IMR-90 (cell line): ENCODE data around the gene ABCA3. TPM values are rescaled to one million over a fixed set of nuclear protein-coding genes. Genes with fewer than 3 reads are reported as not detected.

Experiments
- ATAC-seq: fragments of 200-7000 bp; cut with Tn5 transposase; 2 replicates; pipeline ENCODE4 v1.9.1; 2020; ENCODE audit warnings: low read depth, mild to moderate bottlenecking, moderate library complexity
- BruUV-seq: library from RNA; stranded (reverse); fragments of 400-500 nt; replicated peaks from 2 replicates; lab custom pipeline; 2021; lab: Mats Ljungman, UMichigan
- CTCF ChIA-PET: fragments of 300-600 bp; formaldehyde crosslinking; extraction: SDS; loops from one replicate; lab custom pipeline; 2021; ENCODE audit warnings: antibody characterized with exemption; lab: Yijun Ruan, JAX
- POLR2A ChIA-PET: fragments of 300-600 bp; sonication (Branson Sonifier 250); formaldehyde crosslinking; loops from one replicate; lab custom pipeline; 2022; ENCODE audit warnings: antibody characterized with exemption; ENCODE audit not compliant: unreplicated experiment; lab: Charles Lee
- DNase-seq: peaks from one replicate; pipeline ENCODE4 v3.0.0; 2013
- H2AFZ ChIP-seq: replicated peaks from 2 replicates; pipeline ENCODE3; 2013; ENCODE audit warnings: low read length, mild to moderate bottlenecking; ENCODE audit not compliant: poor library complexity
- H2AK5ac ChIP-seq: 2 replicates; pipeline ENCODE4 v1.6.1; 2013; ENCODE audit warnings: low read depth, low read length, inconsistent platforms
- H2AK9ac ChIP-seq: replicated peaks from 2 replicates; pipeline ENCODE3; 2013; ENCODE audit warnings: mild to moderate bottlenecking, low read depth, low read length, moderate library complexity; ENCODE audit not compliant: poor library complexity
- H2BK120ac ChIP-seq: 2 replicates; pipeline ENCODE4 v1.6.1; 2013; ENCODE audit warnings: low read depth, low read length, inconsistent platforms
- H2BK15ac ChIP-seq: 3 replicates; pipeline ENCODE4 v1.6.1; 2013; ENCODE audit warnings: low read depth, low read length, inconsistent platforms
- H2BK20ac ChIP-seq: 2 replicates; pipeline ENCODE4 v1.6.1; 2013; ENCODE audit warnings: low read depth, mild to moderate bottlenecking, inconsistent platforms, low read length, moderate library complexity
- H2BK5ac ChIP-seq: 2 replicates; pipeline ENCODE4 v1.6.1; 2013; ENCODE audit warnings: mild to moderate bottlenecking, low read depth, low read length, inconsistent platforms; ENCODE audit not compliant: poor library complexity, severe bottlenecking
- H3K14ac ChIP-seq: replicated peaks from 2 replicates; pipeline ENCODE4 v1.6.1; 2013; ENCODE audit warnings: low read depth, low read length, inconsistent platforms
- H3K18ac ChIP-seq: 2 replicates; pipeline ENCODE4 v1.6.1; 2013; ENCODE audit warnings: low read depth, low read length, control low read depth
- H3K23ac ChIP-seq: 2 replicates; pipeline ENCODE4 v1.6.1; 2013; ENCODE audit warnings: low read depth, low read length, inconsistent platforms
- H3K27ac ChIP-seq: 2 replicates; pipeline ENCODE4 v1.5.1; 2013; ENCODE audit warnings: mild to moderate bottlenecking, control low read depth, low read length; ENCODE audit not compliant: insufficient read depth
- H3K27me3 ChIP-seq: 2 replicates; pipeline ENCODE4 v1.6.1; 2013; ENCODE audit warnings: low read length; ENCODE audit not compliant: control insufficient read depth, insufficient read depth
- H3K36me3 ChIP-seq: 2 replicates; pipeline ENCODE4 v1.6.1; 2013; ENCODE audit warnings: low read length, mixed read lengths; ENCODE audit not compliant: control insufficient read depth, insufficient read depth
- H3K4ac ChIP-seq: 2 replicates; pipeline ENCODE4 v1.6.1; 2013; ENCODE audit warnings: low read depth, low read length, inconsistent platforms
- H3K4me1 ChIP-seq: 2 replicates; pipeline ENCODE4 v1.6.1; 2013; ENCODE audit warnings: low read length, mixed read lengths; ENCODE audit not compliant: control insufficient read depth, insufficient read depth
- H3K4me2 ChIP-seq: 2 replicates; pipeline ENCODE4 v1.6.1; 2013; ENCODE audit warnings: low read depth, mild to moderate bottlenecking, control low read depth, low read length, moderate library complexity
- H3K4me3 ChIP-seq: 2 replicates; pipeline ENCODE4 v1.5.1; 2013; ENCODE audit warnings: low read depth, mild to moderate bottlenecking, control low read depth, low read length, moderate library complexity; ENCODE audit not compliant: insufficient read depth
- H3K56ac ChIP-seq: 2 replicates; pipeline ENCODE4 v1.6.1; 2013; ENCODE audit warnings: low read length, inconsistent platforms; ENCODE audit not compliant: insufficient read depth; ENCODE audit errors: extremely low read depth
- H3K79me1 ChIP-seq, 2 experiments: 2 replicates each; pipeline ENCODE4 v1.6.1; 2013; ENCODE audit warnings: low read length in 2 of 2, inconsistent platforms in 1 of 2, low read depth in 1 of 2
- H3K9ac ChIP-seq: 2 replicates; pipeline ENCODE4 v1.6.1; 2013; ENCODE audit warnings: low read depth, low read length, control low read depth
- H3K9me1 ChIP-seq: 2 replicates; pipeline ENCODE4 v1.6.1; 2013; ENCODE audit warnings: low read length, inconsistent platforms; ENCODE audit not compliant: insufficient read depth
- H3K9me3 ChIP-seq: 2 replicates; pipeline ENCODE4 v1.6.1; 2013; ENCODE audit warnings: low read length; ENCODE audit not compliant: control insufficient read depth, insufficient read depth
- H4K20me1 ChIP-seq: 2 replicates; pipeline ENCODE4 v1.6.1; 2013; ENCODE audit warnings: low read length, inconsistent platforms; ENCODE audit not compliant: insufficient read depth
- H4K5ac ChIP-seq: 2 replicates; pipeline ENCODE4 v1.6.1; 2013; ENCODE audit warnings: mild to moderate bottlenecking, low read depth, low read length, control low read depth
- H4K8ac ChIP-seq, 2 experiments: 2 replicates each; pipeline ENCODE4 v1.6.1; 2013; ENCODE audit warnings: low read depth in 2 of 2, low read length in 2 of 2, control low read depth in 1 of 2, inconsistent platforms in 1 of 2
- H4K91ac ChIP-seq: 2 replicates; pipeline ENCODE4 v1.6.1; 2013; ENCODE audit warnings: low read depth, low read length, inconsistent platforms; ENCODE audit not compliant: insufficient read depth
- CHD1 ChIP-seq: IDR thresholded peaks from 2 replicates; pipeline ENCODE4 v1.6.1; 2012; ENCODE audit warnings: low read depth, low read length, improper control_type of control experiment
- ELK1 ChIP-seq: fragments of 150-350 bp; IDR thresholded peaks from 2 replicates; pipeline ENCODE4 v1.6.1; 2016; ENCODE audit warnings: low read depth, mild to moderate bottlenecking, low read length, moderate library complexity, borderline replicate concordance
- FOS ChIP-seq: fragments of 150-350 bp; IDR thresholded peaks from 2 replicates; pipeline ENCODE4 v1.6.1; 2016; ENCODE audit warnings: low read depth, low read length
- MAFK ChIP-seq: IDR thresholded peaks from 2 replicates; pipeline ENCODE4 v1.6.1; 2012; ENCODE audit warnings: low read depth, low read length, improper control_type of control experiment
- MAZ ChIP-seq: IDR thresholded peaks from 2 replicates; pipeline ENCODE4 v1.6.1; 2012; ENCODE audit warnings: low read depth, mild to moderate bottlenecking, low read length, improper control_type of control experiment, moderate library complexity, borderline replicate concordance
- MXI1 ChIP-seq: IDR thresholded peaks from 2 replicates; pipeline ENCODE4 v1.6.1; 2012; ENCODE audit warnings: low read depth, mild to moderate bottlenecking, low read length, moderate library complexity, borderline replicate concordance
- POLR2A ChIP-seq: IDR thresholded peaks from 2 replicates; pipeline ENCODE4 v1.6.1; 2012; ENCODE audit warnings: mild to moderate bottlenecking, low read depth, low read length
- RAD21 ChIP-seq: IDR thresholded peaks from 2 replicates; pipeline ENCODE4 v1.6.1; 2012; ENCODE audit warnings: low read length, improper control_type of control experiment
- RFX5 ChIP-seq: IDR thresholded peaks from 2 replicates; pipeline ENCODE4 v1.8.0; 2012; ENCODE audit warnings: low read depth, mild to moderate bottlenecking, low read length, moderate library complexity
- SMC3 ChIP-seq: fragments of 150-350 bp; IDR thresholded peaks from 2 replicates; pipeline ENCODE4 v1.6.1; 2016; ENCODE audit warnings: low read depth, mild to moderate bottlenecking, antibody characterized with exemption, low read length, moderate library complexity
- USF2 ChIP-seq: fragments of 150-350 bp; IDR thresholded peaks from 2 replicates; pipeline ENCODE4 v1.6.1; 2017; ENCODE audit warnings: mild to moderate bottlenecking, antibody characterized with exemption, low read length, low read depth
- WGBS, 2 experiments: methylation state at CpG; one replicate each; pipeline versions ENCODE4 v1.1.5 to v1.1.7; 2013; ENCODE audit warnings: missing lambda C conversion rate in 2 of 2; ENCODE audit not compliant: insufficient read length in 1 of 2; ENCODE audit errors: extremely low coverage in 2 of 2; 5-methylcytosine and 5-hydroxymethylcytosine counted together
- dilution Hi-C: fragments of 300-500 bp; cut with HindIII; formaldehyde crosslinking; loops from one replicate; pipeline ENCODE4 v1.14.3; 2018; ENCODE audit warnings: low sequenced_read_pairs; ENCODE audit not compliant: unreplicated experiment
- in situ Hi-C: fragments of 300-500 bp; cut with MboI; formaldehyde crosslinking; loops from 3 replicates; pipeline ENCODE4 v1.14.3; 2019; ENCODE audit warnings: low sequenced_read_pairs, inconsistent platforms, mixed read lengths
- intact Hi-C: fragments of 100-400 bp; cut with micrococcal nuclease; formaldehyde crosslinking; loops from 2 replicates; pipeline ENCODE4 v1.10.0; 2022
- polyA plus RNA-seq, 3 experiments: library from polyadenylated mRNA; depleted of rRNA; stranded (reverse); fragments of >200 nt; gene quantifications; 2 replicates each; pipeline ENCODE4 v1.2.3, GENCODE V29; 2012; ENCODE audit warnings: low replicate concordance in 1 of 3
- total RNA-seq: library from RNA; depleted of rRNA; stranded (reverse); fragments of >200 nt; gene quantifications from 2 replicates; pipeline ENCODE4 v1.2.3, GENCODE V29; 2012

Gene ABCA3
- total and polyA plus RNA-seq, 2 of the 4 experiments (the other 2 are of a cell fraction): 0.18 to 0.22 TPM

- TF ChIP-seq USF2 (no peak), RAD21 (no peak)
Measured at GRCh38 chr16:2275476-2276367, 64.8 kb downstream of the ABCA3 start (continued).

- dilution Hi-C loops: no loop called here
- no peak for ATAC-seq
Measured at GRCh38 chr16:2273931-2274330, 66.6 kb downstream of the ABCA3 start.

More at GRCh38 chr16:2273931-2274330, 66.6 kb downstream of the ABCA3 start:
- no peak overlapping the region for H2BK5ac ChIP-seq
- no peak overlapping the region for H2BK15ac ChIP-seq
- ChIA-PET POLR2A (no interaction called here), CTCF (no interaction called here)
- peaks cover 6% of the 10 kb centered on the region for H3K4me1 ChIP-seq
- WGBS, 2 experiments: 93% methylated on average over 5 of the region's 10 CpGs; no CpG with 5 or more reads in 1 of the 2 experiments
- no peak overlapping the region for H3K4me3 ChIP-seq
- BruUV-seq: no TSS peak
- peaks cover 7% of the 10 kb centered on the region; the same call in 1 of the 2 replicates for H3K27me3 ChIP-seq
- no peak overlapping the region for H3K4me2 ChIP-seq
- H3K14ac ChIP-seq: no peak overlapping the region
- no peak overlapping the region for H2BK120ac ChIP-seq
- peaks cover 7% of the 10 kb centered on the region for H3K9me1 ChIP-seq
- no peak overlapping the region for H3K23ac ChIP-seq
- H3K27ac ChIP-seq: no peak overlapping the region
- intact Hi-C loops (no loop called here), in situ Hi-C loops (loop anchor here (10.0 kb wide), 1 partner anchor 151 kb away; the partner anchor contains the start of gene CCNF)
- no peak overlapping the region for H4K5ac ChIP-seq
- no peak overlapping the region for H4K8ac ChIP-seq
- H2AK9ac ChIP-seq: no peak overlapping the region
- TF ChIP-seq MAFK (no peak), ELK1 (no peak), USF2 (no peak), MXI1 (no peak), MAZ (no peak), POLR2A (no peak), RFX5 (no peak), CHD1 (no peak), FOS (no peak), SMC3 (no peak)
- peaks cover 3% of the 10 kb centered on the region; the same call in 1 of the 2 replicates for H3K36me3 ChIP-seq
- H2BK20ac ChIP-seq: no peak overlapping the region
- no peaks in the 10 kb centered on the region for H3K9me3 ChIP-seq
- H3K79me1 ChIP-seq: peaks cover 6 to 26% of the 10 kb centered on the region in 2 experiments; a peak in 3 of 4 replicates
- no peak overlapping the region for H3K18ac ChIP-seq
- H3K56ac ChIP-seq: no peak overlapping the region
- H3K4ac ChIP-seq: no peak overlapping the region
- no peak overlapping the region for H2AK5ac ChIP-seq
- H3K9ac ChIP-seq: no peak overlapping the region
- no peak overlapping the region for H2AFZ ChIP-seq
- peaks cover 12% of the 10 kb centered on the region for H4K20me1 ChIP-seq
- no peak for DNase-seq
- no peak overlapping the region for H4K91ac ChIP-seq
